HEK293 (cell line): ENCODE measurements around the gene SYTL5.

ENCODE experiments used
- CTCF ChIA-PET: fragments of 350-600 bp; formaldehyde crosslinking; extraction: SDS; loops from one replicate; lab custom pipeline; 2021; ENCODE audit warnings: antibody characterized with exemption; lab: Yijun Ruan, JAX
- POLR2A ChIA-PET: fragments of 300-600 bp; formaldehyde crosslinking; extraction: SDS; loops from one replicate; lab custom pipeline; 2020; ENCODE audit warnings: antibody characterized with exemption, inconsistent platforms; lab: Yijun Ruan, JAX
- H3K27ac ChIP-seq: fragments of 200-500 bp; sonication (Bioruptor generic); 2 replicates; pipeline ENCODE4 v1.5.1; 2014; ENCODE audit warnings: low read depth, low read length, control low read depth, inconsistent platforms; ENCODE audit errors: extremely low read depth
- H3K36me3 ChIP-seq, 2 experiments: fragments of 200-500 bp in 1 of 2; sonication (Bioruptor generic) in 1 of 2; 1 replicate in 1 of 2; 2 replicates in 1 of 2; pipeline ENCODE4 v1.5.1; 2014 to 2017; ENCODE audit warnings: inconsistent platforms in 2 of 2, low read length in 2 of 2; ENCODE audit not compliant: control insufficient read depth in 2 of 2, insufficient read depth in 1 of 2
- H3K4me1 ChIP-seq: fragments of 200-500 bp; sonication (Bioruptor generic); 2 replicates; pipeline ENCODE4 v1.5.1; 2014; ENCODE audit warnings: mild to moderate bottlenecking, low read length, inconsistent platforms; ENCODE audit not compliant: control insufficient read depth, insufficient read depth
- H3K4me3 ChIP-seq: 2 replicates; pipeline ENCODE4 v1.5.1; 2011; ENCODE audit warnings: low read depth, mild to moderate bottlenecking, control low read depth, low read length, moderate library complexity
- H3K9me3 ChIP-seq: fragments of 200-500 bp; sonication (Bioruptor generic); 2 replicates; pipeline ENCODE4 v1.5.1; 2014; ENCODE audit warnings: low read depth, low read length, inconsistent platforms; ENCODE audit not compliant: control insufficient read depth, insufficient read depth
- IKZF3 ChIP-seq: fragments of 450-650 bp; IDR thresholded peaks from 2 replicates; pipeline ENCODE4 v1.5.0; 2018; ENCODE audit warnings: missing biosample characterization, mild to moderate bottlenecking, missing genetic modification characterization, moderate library complexity
- ZNF2 ChIP-seq: fragments of 450-650 bp; formaldehyde crosslinking; IDR thresholded peaks from 2 replicates; pipeline ENCODE4 v1.5.1; 2016; ENCODE audit warnings: missing biosample characterization, missing genetic modification characterization
- ZNF341 ChIP-seq: fragments of 450-650 bp; formaldehyde crosslinking; IDR thresholded peaks from 2 replicates; pipeline ENCODE4; 2016; ENCODE audit warnings: low read depth, missing biosample characterization, missing genetic modification characterization
- ZNF416 ChIP-seq: fragments of 450-650 bp; formaldehyde crosslinking; IDR thresholded peaks from 2 replicates; pipeline ENCODE4 v1.5.1; 2016; ENCODE audit warnings: missing biosample characterization, missing genetic modification characterization
- ZNF423 ChIP-seq: fragments of 450-650 bp; formaldehyde crosslinking; IDR thresholded peaks from 2 replicates; pipeline ENCODE4 v1.5.1; 2016; ENCODE audit warnings: missing biosample characterization, missing genetic modification characterization
- ZNF501 ChIP-seq: fragments of 450-650 bp; formaldehyde crosslinking; IDR thresholded peaks from 2 replicates; pipeline ENCODE4 v1.5.1; 2016; ENCODE audit warnings: missing biosample characterization, missing genetic modification characterization
- ZNF514 ChIP-seq: fragments of 450-650 bp; formaldehyde crosslinking; IDR thresholded peaks from 2 replicates; pipeline ENCODE4 v1.5.1; 2016; ENCODE audit warnings: missing biosample characterization, missing genetic modification characterization
- ZNF623 ChIP-seq: fragments of 450-650 bp; formaldehyde crosslinking; IDR thresholded peaks from 2 replicates; pipeline ENCODE4 v1.5.1; 2016; ENCODE audit warnings: missing biosample characterization, missing genetic modification characterization
- ZSCAN16 ChIP-seq: fragments of 450-650 bp; formaldehyde crosslinking; IDR thresholded peaks from 2 replicates; pipeline ENCODE4 v1.5.1; 2016; ENCODE audit warnings: missing biosample characterization, missing genetic modification characterization
- ZXDB ChIP-seq: fragments of 450-650 bp; formaldehyde crosslinking; IDR thresholded peaks from 2 replicates; pipeline ENCODE4 v1.5.1; 2016; ENCODE audit warnings: missing biosample characterization, missing genetic modification characterization
- TF ChIP-seq, protein P1 (sequence below): fragments of 450-650 bp; formaldehyde crosslinking; IDR thresholded peaks from 2 replicates; pipeline ENCODE4 v1.5.1; 2016; ENCODE audit warnings: missing biosample characterization, missing genetic modification characterization
- TF ChIP-seq, protein P2 (sequence below): fragments of 450-650 bp; formaldehyde crosslinking; IDR thresholded peaks from 2 replicates; pipeline ENCODE4 v1.5.1; 2016; ENCODE audit warnings: missing biosample characterization, missing genetic modification characterization
- TF ChIP-seq, protein P3 (sequence below): fragments of 450-650 bp; formaldehyde crosslinking; IDR thresholded peaks from 2 replicates; pipeline ENCODE4 v1.5.1; 2016; ENCODE audit warnings: missing biosample characterization, missing genetic modification characterization
- TF ChIP-seq, protein P4 (sequence below): fragments of 450-650 bp; formaldehyde crosslinking; conservative IDR thresholded peaks from 2 replicates; pipeline ENCODE4 v1.5.1; 2016; ENCODE audit warnings: low read depth, missing biosample characterization, missing genetic modification characterization
- TF ChIP-seq, protein P5 (sequence below): fragments of 450-650 bp; formaldehyde crosslinking; IDR thresholded peaks from 2 replicates; pipeline ENCODE4 v1.5.1; 2016; ENCODE audit warnings: missing biosample characterization, missing genetic modification characterization
- TF ChIP-seq, protein P6 (sequence below): fragments of 450-650 bp; formaldehyde crosslinking; IDR thresholded peaks from 2 replicates; pipeline ENCODE4 v1.5.1; 2017; ENCODE audit warnings: missing biosample characterization, missing genetic modification characterization
- TF ChIP-seq, protein P7 (sequence below): fragments of 450-650 bp; formaldehyde crosslinking; IDR thresholded peaks from 2 replicates; pipeline ENCODE4 v1.5.1; 2016; ENCODE audit warnings: missing biosample characterization, missing genetic modification characterization

Gene SYTL5

DNA sequence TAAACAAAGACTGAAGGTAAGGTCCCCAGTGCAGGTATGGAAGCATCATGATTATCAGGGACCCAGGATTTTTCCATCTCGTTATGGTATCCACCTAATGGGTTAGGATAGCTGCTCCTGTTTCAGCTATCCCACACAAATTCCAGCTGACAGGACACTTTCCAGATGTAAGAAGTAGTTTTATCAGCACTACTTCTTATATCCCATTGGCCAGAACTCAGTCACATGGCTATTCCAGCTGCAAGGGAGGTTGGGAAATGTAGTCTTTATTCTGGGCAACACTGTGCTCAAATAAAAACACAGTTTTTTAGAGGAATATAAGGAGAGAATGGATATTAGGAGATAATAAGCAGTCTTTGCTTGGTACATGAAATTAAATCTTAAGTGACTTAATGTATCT lies 117.6 kb downstream of the SYTL5 start:
- TF ChIP-seq ZNF501 (tag by site-specific recombination), result no peak
- TF ChIP-seq, protein P1, sequence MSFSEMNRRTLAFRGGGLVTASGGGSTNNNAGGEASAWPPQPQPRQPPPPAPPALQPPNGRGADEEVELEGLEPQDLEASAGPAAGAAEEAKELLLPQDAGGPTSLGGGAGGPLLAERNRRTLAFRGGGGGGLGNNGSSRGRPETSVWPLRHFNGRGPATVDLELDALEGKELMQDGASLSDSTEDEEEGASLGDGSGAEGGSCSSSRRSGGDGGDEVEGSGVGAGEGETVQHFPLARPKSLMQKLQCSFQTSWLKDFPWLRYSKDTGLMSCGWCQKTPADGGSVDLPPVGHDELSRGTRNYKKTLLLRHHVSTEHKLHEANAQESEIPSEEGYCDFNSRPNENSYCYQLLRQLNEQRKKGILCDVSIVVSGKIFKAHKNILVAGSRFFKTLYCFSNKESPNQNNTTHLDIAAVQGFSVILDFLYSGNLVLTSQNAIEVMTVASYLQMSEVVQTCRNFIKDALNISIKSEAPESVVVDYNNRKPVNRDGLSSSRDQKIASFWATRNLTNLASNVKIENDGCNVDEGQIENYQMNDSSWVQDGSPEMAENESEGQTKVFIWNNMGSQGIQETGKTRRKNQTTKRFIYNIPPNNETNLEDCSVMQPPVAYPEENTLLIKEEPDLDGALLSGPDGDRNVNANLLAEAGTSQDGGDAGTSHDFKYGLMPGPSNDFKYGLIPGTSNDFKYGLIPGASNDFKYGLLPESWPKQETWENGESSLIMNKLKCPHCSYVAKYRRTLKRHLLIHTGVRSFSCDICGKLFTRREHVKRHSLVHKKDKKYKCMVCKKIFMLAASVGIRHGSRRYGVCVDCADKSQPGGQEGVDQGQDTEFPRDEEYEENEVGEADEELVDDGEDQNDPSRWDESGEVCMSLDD, result no peak
- TF ChIP-seq, protein P2, sequence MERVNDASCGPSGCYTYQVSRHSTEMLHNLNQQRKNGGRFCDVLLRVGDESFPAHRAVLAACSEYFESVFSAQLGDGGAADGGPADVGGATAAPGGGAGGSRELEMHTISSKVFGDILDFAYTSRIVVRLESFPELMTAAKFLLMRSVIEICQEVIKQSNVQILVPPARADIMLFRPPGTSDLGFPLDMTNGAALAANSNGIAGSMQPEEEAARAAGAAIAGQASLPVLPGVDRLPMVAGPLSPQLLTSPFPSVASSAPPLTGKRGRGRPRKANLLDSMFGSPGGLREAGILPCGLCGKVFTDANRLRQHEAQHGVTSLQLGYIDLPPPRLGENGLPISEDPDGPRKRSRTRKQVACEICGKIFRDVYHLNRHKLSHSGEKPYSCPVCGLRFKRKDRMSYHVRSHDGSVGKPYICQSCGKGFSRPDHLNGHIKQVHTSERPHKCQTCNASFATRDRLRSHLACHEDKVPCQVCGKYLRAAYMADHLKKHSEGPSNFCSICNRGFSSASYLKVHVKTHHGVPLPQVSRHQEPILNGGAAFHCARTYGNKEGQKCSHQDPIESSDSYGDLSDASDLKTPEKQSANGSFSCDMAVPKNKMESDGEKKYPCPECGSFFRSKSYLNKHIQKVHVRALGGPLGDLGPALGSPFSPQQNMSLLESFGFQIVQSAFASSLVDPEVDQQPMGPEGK (tag by site-specific recombination), result no peak
- TF ChIP-seq, protein P3, sequence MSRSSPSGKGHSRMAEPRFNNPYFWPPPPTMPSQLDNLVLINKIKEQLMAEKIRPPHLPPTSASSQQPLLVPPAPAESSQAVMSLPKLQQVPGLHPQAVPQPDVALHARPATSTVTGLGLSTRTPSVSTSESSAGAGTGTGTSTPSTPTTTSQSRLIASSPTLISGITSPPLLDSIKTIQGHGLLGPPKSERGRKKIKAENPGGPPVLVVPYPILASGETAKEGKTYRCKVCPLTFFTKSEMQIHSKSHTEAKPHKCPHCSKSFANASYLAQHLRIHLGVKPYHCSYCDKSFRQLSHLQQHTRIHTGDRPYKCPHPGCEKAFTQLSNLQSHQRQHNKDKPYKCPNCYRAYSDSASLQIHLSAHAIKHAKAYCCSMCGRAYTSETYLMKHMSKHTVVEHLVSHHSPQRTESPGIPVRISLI (tag by site-specific recombination), result no peak
- TF ChIP-seq, protein P4, sequence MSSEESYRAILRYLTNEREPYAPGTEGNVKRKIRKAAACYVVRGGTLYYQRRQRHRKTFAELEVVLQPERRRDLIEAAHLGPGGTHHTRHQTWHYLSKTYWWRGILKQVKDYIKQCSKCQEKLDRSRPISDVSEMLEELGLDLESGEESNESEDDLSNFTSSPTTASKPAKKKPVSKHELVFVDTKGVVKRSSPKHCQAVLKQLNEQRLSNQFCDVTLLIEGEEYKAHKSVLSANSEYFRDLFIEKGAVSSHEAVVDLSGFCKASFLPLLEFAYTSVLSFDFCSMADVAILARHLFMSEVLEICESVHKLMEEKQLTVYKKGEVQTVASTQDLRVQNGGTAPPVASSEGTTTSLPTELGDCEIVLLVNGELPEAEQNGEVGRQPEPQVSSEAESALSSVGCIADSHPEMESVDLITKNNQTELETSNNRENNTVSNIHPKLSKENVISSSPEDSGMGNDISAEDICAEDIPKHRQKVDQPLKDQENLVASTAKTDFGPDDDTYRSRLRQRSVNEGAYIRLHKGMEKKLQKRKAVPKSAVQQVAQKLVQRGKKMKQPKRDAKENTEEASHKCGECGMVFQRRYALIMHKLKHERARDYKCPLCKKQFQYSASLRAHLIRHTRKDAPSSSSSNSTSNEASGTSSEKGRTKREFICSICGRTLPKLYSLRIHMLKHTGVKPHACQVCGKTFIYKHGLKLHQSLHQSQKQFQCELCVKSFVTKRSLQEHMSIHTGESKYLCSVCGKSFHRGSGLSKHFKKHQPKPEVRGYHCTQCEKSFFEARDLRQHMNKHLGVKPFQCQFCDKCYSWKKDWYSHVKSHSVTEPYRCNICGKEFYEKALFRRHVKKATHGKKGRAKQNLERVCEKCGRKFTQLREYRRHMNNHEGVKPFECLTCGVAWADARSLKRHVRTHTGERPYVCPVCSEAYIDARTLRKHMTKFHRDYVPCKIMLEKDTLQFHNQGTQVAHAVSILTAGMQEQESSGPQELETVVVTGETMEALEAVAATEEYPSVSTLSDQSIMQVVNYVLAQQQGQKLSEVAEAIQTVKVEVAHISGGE (tag by site-specific recombination), result no peak
- no peak for TF ChIP-seq ZNF514 (tag by site-specific recombination)
- TF ChIP-seq ZSCAN16, result no peak
- TF ChIP-seq ZNF623 (tag by site-specific recombination), result no peak
- no peak for TF ChIP-seq ZXDB
- TF ChIP-seq IKZF3 (tag by site-specific recombination), result no peak
- no peak for TF ChIP-seq ZNF2 (tag by site-specific recombination)
- no peak for TF ChIP-seq ZNF341 (tag by site-specific recombination)
- TF ChIP-seq, protein P5, sequence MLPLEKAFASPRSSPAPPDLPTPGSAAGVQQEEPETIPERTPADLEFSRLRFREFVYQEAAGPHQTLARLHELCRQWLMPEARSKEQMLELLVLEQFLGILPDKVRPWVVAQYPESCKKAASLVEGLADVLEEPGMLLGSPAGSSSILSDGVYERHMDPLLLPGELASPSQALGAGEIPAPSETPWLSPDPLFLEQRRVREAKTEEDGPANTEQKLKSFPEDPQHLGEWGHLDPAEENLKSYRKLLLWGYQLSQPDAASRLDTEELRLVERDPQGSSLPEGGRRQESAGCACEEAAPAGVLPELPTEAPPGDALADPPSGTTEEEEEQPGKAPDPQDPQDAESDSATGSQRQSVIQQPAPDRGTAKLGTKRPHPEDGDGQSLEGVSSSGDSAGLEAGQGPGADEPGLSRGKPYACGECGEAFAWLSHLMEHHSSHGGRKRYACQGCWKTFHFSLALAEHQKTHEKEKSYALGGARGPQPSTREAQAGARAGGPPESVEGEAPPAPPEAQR, result no peak
- no peak overlapping the region for H3K27ac ChIP-seq
- POLR2A ChIA-PET, result no interaction called here
- H3K36me3 ChIP-seq, result peaks cover 0 to 11% of the 10 kb centered on the region in 2 experiments; a peak in 1 of 3 replicates
- no peak overlapping the region for H3K4me3 ChIP-seq
- H3K4me1 ChIP-seq, result no peaks in the 10 kb centered on the region
- CTCF ChIA-PET, result no interaction called here
- H3K9me3 ChIP-seq, result no peaks in the 10 kb centered on the region

DNA sequence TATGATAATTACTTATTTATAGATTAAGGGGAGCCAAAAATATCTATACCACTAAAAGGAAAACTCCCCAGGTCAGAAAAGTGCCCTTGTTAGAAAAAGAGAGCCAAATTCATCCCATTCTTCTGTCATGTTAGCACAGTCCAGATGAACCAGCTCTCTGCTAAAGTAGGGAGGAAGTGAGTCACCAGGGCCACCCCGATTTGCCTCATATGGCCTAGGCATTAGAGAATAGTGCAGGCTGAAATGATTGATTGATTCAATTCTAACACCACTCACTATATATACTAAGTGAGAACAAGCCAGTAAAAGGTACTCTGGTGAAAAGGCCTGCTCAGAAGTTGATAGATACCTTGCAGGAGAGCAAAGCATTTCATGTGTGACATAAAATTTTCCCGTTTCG lies 119.8 kb downstream of the SYTL5 start:
- ChIA-PET CTCF (interaction anchor here (0.6 to 1.0 kb wide), 2 partner anchors 23 to 769 kb away, joined by 3 to 5 read pairs; no protein-coding TSS in a partner anchor), POLR2A (no interaction called here)
- H3K4me3 ChIP-seq, result no peak overlapping the region
- TF ChIP-seq ZNF423 (tag by site-specific recombination), result no peak
- TF ChIP-seq ZNF416 (tag by site-specific recombination), result no peak
- TF ChIP-seq, protein P6, sequence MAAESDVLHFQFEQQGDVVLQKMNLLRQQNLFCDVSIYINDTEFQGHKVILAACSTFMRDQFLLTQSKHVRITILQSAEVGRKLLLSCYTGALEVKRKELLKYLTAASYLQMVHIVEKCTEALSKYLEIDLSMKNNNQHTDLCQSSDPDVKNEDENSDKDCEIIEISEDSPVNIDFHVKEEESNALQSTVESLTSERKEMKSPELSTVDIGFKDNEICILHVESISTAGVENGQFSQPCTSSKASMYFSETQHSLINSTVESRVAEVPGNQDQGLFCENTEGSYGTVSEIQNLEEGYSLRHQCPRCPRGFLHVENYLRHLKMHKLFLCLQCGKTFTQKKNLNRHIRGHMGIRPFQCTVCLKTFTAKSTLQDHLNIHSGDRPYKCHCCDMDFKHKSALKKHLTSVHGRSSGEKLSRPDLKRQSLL (tag by site-specific recombination), result no peak
- TF ChIP-seq, protein P4 (tag by site-specific recombination), result no peak
- TF ChIP-seq, protein P7, sequence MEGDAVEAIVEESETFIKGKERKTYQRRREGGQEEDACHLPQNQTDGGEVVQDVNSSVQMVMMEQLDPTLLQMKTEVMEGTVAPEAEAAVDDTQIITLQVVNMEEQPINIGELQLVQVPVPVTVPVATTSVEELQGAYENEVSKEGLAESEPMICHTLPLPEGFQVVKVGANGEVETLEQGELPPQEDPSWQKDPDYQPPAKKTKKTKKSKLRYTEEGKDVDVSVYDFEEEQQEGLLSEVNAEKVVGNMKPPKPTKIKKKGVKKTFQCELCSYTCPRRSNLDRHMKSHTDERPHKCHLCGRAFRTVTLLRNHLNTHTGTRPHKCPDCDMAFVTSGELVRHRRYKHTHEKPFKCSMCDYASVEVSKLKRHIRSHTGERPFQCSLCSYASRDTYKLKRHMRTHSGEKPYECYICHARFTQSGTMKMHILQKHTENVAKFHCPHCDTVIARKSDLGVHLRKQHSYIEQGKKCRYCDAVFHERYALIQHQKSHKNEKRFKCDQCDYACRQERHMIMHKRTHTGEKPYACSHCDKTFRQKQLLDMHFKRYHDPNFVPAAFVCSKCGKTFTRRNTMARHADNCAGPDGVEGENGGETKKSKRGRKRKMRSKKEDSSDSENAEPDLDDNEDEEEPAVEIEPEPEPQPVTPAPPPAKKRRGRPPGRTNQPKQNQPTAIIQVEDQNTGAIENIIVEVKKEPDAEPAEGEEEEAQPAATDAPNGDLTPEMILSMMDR (tag by site-specific recombination), result no peak

More for the DNA sequence above, 119.8 kb downstream of the SYTL5 start:
- H3K27ac ChIP-seq, result no peak overlapping the region
- H3K36me3 ChIP-seq, result peaks cover 0 to 11% of the 10 kb centered on the region in 2 experiments; a peak in 1 of 3 replicates
- H3K4me1 ChIP-seq, result no peaks in the 10 kb centered on the region
- no peaks in the 10 kb centered on the region for H3K9me3 ChIP-seq
